Neural crest cell (in vitro differentiated cells): ENCODE data around the gene TTLL11. TPM values are rescaled to one million over a fixed set of nuclear protein-coding genes. Genes with fewer than 3 reads are reported as not detected.

Experiments used
- DNase-seq: peaks from one replicate; pipeline ENCODE4 v3.0.0; 2021; ENCODE audit warnings: low read depth, mixed read lengths, low spot score
- H3K27ac Mint-ChIP-seq: one replicate; pipeline ENCODE4 v1.8.0; 2021; ENCODE audit warnings: mild to moderate bottlenecking, mixed read lengths; ENCODE audit not compliant: unreplicated experiment
- H3K27me3 Mint-ChIP-seq: 2 replicates; pipeline ENCODE4 v1.8.0; 2021; ENCODE audit warnings: low read depth, mild to moderate bottlenecking, mixed read lengths
- H3K36me3 Mint-ChIP-seq: 2 replicates; pipeline ENCODE4 v1.8.0; 2021; ENCODE audit warnings: low read depth, mild to moderate bottlenecking, mixed read lengths
- H3K4me1 Mint-ChIP-seq: 2 replicates; pipeline ENCODE4 v1.8.0; 2021; ENCODE audit warnings: mixed read lengths
- H3K4me3 Mint-ChIP-seq: one replicate; pipeline ENCODE4 v1.8.0; 2021; ENCODE audit warnings: mild to moderate bottlenecking, mixed read lengths
- H3K9me3 Mint-ChIP-seq: 2 replicates; pipeline ENCODE4 v1.8.0; 2021; ENCODE audit warnings: mixed read lengths
- CTCF ChIP-seq: fragments of 200-600 bp; sonication (generic); conservative IDR thresholded peaks from 2 replicates; pipeline ENCODE4 v1.5.0; 2021; ENCODE audit warnings: antibody characterized with exemption, mild to moderate bottlenecking
- total RNA-seq: library from RNA; stranded (reverse); gene quantifications from 2 replicates; pipeline ENCODE4 v1.2.1, GENCODE V29; 2021

The TTLL11 gene
- total RNA-seq, 1 donor from 2014 or later: 9.1 TPM

DNA sequence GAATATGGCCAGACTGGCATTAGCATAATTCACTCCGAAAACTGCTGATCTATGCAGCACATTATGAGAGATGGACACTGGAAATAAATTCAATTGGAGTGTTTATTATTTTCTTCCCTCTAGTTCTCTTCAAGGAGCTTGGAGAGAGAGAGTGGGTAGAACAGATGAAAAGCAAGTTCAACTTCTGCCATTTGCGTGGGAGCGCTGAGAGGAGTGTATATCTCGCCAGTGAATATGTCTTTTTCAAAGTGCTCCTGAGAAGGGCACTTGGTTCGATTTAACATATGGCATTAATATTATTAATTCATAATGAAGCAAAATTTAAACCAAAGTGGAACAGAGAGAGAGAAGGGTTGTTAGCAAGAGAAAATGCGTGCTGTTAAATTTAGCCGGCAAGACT is 227.2 kb downstream of the TTLL11 start:
- H3K36me3 Mint-ChIP-seq: no peaks in the 10 kb centered on the region
- H3K9me3 Mint-ChIP-seq: no peaks in the 10 kb centered on the region

GRCh38 chr9:121865060-121865459 is 228.0 kb downstream of the TTLL11 start:
- Mint-ChIP-seq H3K4me3 (no peak overlapping the region), H3K4me1 (peaks cover 18% of the 10 kb centered on the region), H3K27ac (no peak overlapping the region), H3K36me3 (no peaks in the 10 kb centered on the region), H3K9me3 (no peaks in the 10 kb centered on the region), H3K27me3 (peaks cover 64% of the 10 kb centered on the region)
- no peak for TF ChIP-seq CTCF
- no peak for DNase-seq

More for the DNA sequence above, 227.2 kb downstream of the TTLL11 start:
- Mint-ChIP-seq H3K27ac (no peak overlapping the region), H3K4me3 (no peak overlapping the region), H3K27me3 (peaks cover 70% of the 10 kb centered on the region), H3K4me1 (peaks cover 18% of the 10 kb centered on the region)
- TF ChIP-seq CTCF: no peak
- no peak for DNase-seq

DNA sequence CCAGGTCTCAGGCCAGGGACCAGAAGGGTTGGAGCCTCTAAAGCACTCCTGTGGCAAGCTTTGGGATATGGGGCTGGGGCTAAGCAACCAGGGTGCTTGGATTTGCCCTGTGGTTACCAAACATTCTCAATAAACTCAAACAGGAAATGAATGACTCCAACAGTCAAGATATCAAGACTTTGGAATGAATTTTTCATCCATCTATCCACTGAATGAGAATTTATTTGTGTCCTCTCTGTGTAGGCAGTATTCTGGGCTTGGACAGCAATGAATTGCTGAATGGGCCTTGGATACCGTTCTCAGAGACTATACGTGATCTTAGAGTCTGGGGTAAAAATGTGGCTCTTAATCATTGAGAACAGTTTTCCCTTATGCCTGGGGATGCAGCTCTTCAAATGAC is 229.2 kb downstream of the TTLL11 start:
- H3K27me3 Mint-ChIP-seq: peaks cover 63% of the 10 kb centered on the region

GRCh38 chr9:121862371-121863332 is 230.5 kb downstream of the TTLL11 start:
- H3K27me3 Mint-ChIP-seq: peaks cover 56% of the 10 kb centered on the region
- H3K36me3 Mint-ChIP-seq: no peaks in the 10 kb centered on the region
- peaks cover 23% of the 10 kb centered on the region for H3K4me1 Mint-ChIP-seq
- TF ChIP-seq CTCF: no peak
- no peak overlapping the region for H3K27ac Mint-ChIP-seq
- DNase-seq: no peak
- H3K9me3 Mint-ChIP-seq: no peaks in the 10 kb centered on the region
- H3K4me3 Mint-ChIP-seq: no peak overlapping the region

More for the DNA sequence above, 229.2 kb downstream of the TTLL11 start:
- no peaks in the 10 kb centered on the region for H3K36me3 Mint-ChIP-seq
- H3K4me1 Mint-ChIP-seq: peaks cover 18% of the 10 kb centered on the region
- DNase-seq: no peak
- H3K9me3 Mint-ChIP-seq: no peaks in the 10 kb centered on the region
- H3K27ac Mint-ChIP-seq: no peak overlapping the region
- no peak overlapping the region for H3K4me3 Mint-ChIP-seq
- TF ChIP-seq CTCF: no peak

DNA sequence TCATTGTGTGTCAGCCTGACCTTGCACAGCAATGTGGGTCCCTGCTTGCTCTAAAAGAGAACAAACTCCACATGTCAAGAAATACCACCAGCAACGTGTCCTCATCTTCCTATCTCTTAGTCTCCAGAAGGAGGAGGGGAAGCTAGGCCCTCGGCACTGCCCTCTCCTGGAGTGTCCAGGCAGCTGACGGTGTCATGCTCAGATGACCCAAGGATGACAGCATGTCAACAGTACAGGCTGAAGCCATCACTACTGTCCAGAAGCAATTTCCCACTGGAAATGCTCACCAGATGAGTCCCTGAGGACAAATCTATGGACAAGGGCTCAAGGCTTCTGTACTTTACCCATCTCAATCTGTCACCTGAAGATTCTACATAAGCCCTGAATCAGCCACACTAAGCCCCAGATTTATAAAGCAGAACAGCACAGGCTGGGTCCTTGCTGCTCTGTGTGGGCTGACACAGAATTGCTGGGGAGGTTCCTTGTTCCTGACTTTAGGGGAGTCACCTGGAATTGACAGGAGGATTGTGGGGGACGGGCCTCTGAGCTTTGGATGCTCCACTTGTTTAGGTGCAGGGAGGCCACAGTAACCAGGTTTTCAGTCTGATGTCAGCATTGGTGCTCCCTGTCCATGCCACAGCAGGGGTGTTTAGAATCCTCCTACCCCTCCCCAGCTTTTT is 231.5 kb downstream of the TTLL11 start:
- no peaks in the 10 kb centered on the region for H3K36me3 Mint-ChIP-seq
- peak; percentile 45 for DNase-seq
- no peak overlapping the region for H3K4me3 Mint-ChIP-seq
- H3K27me3 Mint-ChIP-seq: peaks cover 46% of the 10 kb centered on the region
- no peaks in the 10 kb centered on the region for H3K9me3 Mint-ChIP-seq
- peaks cover 28% of the 10 kb centered on the region for H3K4me1 Mint-ChIP-seq
- no peak overlapping the region for H3K27ac Mint-ChIP-seq
- peak; percentile 56 for TF ChIP-seq CTCF
